ENCODE results near the gene SHROOM2.

DNA sequence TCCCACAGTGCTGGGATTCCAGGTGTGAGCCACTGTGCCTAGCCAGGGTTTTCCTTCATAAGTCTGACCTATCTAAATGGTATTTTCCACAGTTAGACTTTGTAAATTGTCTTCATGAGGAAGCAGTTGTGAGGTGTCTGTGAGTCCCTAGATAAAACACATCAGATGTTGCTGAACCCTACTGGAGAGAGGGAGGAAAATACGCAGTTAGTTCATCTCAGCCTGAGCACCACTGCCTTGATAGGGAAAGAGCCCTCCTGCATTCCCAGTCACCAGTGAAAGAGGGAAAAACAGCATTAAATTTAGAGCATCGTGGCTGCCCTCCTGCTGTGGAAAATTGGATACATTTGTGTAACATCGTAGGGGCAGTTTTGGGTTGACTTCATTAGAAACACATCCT lies 149.2 kb downstream of the SHROOM2 start:
- TF ChIP-seq, protein P1, sequence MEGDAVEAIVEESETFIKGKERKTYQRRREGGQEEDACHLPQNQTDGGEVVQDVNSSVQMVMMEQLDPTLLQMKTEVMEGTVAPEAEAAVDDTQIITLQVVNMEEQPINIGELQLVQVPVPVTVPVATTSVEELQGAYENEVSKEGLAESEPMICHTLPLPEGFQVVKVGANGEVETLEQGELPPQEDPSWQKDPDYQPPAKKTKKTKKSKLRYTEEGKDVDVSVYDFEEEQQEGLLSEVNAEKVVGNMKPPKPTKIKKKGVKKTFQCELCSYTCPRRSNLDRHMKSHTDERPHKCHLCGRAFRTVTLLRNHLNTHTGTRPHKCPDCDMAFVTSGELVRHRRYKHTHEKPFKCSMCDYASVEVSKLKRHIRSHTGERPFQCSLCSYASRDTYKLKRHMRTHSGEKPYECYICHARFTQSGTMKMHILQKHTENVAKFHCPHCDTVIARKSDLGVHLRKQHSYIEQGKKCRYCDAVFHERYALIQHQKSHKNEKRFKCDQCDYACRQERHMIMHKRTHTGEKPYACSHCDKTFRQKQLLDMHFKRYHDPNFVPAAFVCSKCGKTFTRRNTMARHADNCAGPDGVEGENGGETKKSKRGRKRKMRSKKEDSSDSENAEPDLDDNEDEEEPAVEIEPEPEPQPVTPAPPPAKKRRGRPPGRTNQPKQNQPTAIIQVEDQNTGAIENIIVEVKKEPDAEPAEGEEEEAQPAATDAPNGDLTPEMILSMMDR (IDR thresholded peaks at IDR 0.05 in 8 of 11, conservative IDR thresholded peaks at IDR 0.05 in 3 of 11), result no peak
- TF ChIP-seq POLR2A (IDR thresholded peaks at IDR 0.05) (no peak), POLR2AphosphoS5 (IDR thresholded peaks at IDR 0.05) (no peak)
